H1 (cell line): ENCODE measurements around the gene DLGAP3. TPM values are rescaled to one million over a fixed set of nuclear protein-coding genes. Genes with fewer than 3 reads are reported as not detected.
A peak's percentile ranks its signal among the peaks of the same experiment; 100 is the strongest.

Source experiments
- CTCF ChIA-PET: fragments of 300-600 bp; sonication (Branson Sonifier 250); formaldehyde crosslinking; loops from one replicate; lab custom pipeline; 2021; ENCODE audit not compliant: partially characterized antibody; lab: Charles Lee
- POLR2A ChIA-PET: fragments of 300-600 bp; sonication (Branson Sonifier 250); formaldehyde crosslinking; loops from one replicate; lab custom pipeline; 2021; ENCODE audit warnings: inconsistent platforms; ENCODE audit not compliant: partially characterized antibody; lab: Charles Lee
- DNase-seq, 2 experiments: peaks; one replicate each; pipeline versions ENCODE4 v3.0.0 to v3.0.0-alpha.2; 2010 to 2022; ENCODE audit warnings: low spot score in 2 of 2, low read depth in 1 of 2, mixed read lengths in 1 of 2
- FAIRE-seq: peaks from 2 replicates; lab custom pipeline; 2011; peaks lifted over from hg19 to GRCh38; lab: Jason Lieb, UNC
- H2AFZ ChIP-seq: 2 replicates; pipeline ENCODE4 v1.8.1; 2012; ENCODE audit warnings: low read length, inconsistent platforms
- H2AK5ac ChIP-seq: 2 replicates; pipeline ENCODE4 v1.6.1; 2013; ENCODE audit warnings: low read depth, low read length
- H2BK120ac ChIP-seq: replicated peaks from 2 replicates; pipeline ENCODE3; 2013; ENCODE audit warnings: low read depth, low read length, inconsistent platforms
- H2BK12ac ChIP-seq: 2 replicates; pipeline ENCODE4 v1.6.1; 2013; ENCODE audit warnings: low read depth, low read length
- H2BK15ac ChIP-seq: 2 replicates; pipeline ENCODE4 v1.6.1; 2013; ENCODE audit warnings: low read length
- H2BK20ac ChIP-seq: 2 replicates; pipeline ENCODE4 v1.6.1; 2013; ENCODE audit warnings: low read length
- H2BK5ac ChIP-seq: 2 replicates; pipeline ENCODE4 v1.6.1; 2013; ENCODE audit warnings: low read depth, low read length
- H3K14ac ChIP-seq: 2 replicates; pipeline ENCODE4 v1.6.1; 2013; ENCODE audit warnings: inconsistent platforms; ENCODE audit not compliant: insufficient read length
- H3K18ac ChIP-seq: 2 replicates; pipeline ENCODE4 v1.6.1; 2013; ENCODE audit warnings: low read length; ENCODE audit errors: extremely low read depth
- H3K23ac ChIP-seq: 2 replicates; pipeline ENCODE4 v1.6.1; 2013; ENCODE audit warnings: inconsistent platforms; ENCODE audit not compliant: insufficient read length
- H3K23me2 ChIP-seq: 2 replicates; pipeline ENCODE4 v1.6.1; 2013; ENCODE audit warnings: low read depth, low read length
- H3K27ac ChIP-seq: 2 replicates; pipeline ENCODE4 v1.6.1; 2011; ENCODE audit warnings: low read depth, low read length, inconsistent platforms
- H3K27me3 ChIP-seq, 4 experiments: replicated peaks in 1 of 4; 1 replicate in 1 of 4; 2 replicates in 3 of 4; pipeline versions ENCODE4 v1.6.1 to v1.8.1; 2011 to 2013; ENCODE audit warnings: low read length in 3 of 4, mild to moderate bottlenecking in 3 of 4, inconsistent platforms in 2 of 4, mixed read lengths in 2 of 4, moderate library complexity in 1 of 4; ENCODE audit not compliant: control insufficient read depth in 3 of 4, insufficient read depth in 3 of 4; ENCODE audit errors: extremely low read depth in 1 of 4
- H3K36me3 ChIP-seq, 4 experiments: 2 replicates each; pipeline versions ENCODE4 v1.6.1 to v1.8.1; 2011 to 2013; ENCODE audit warnings: mild to moderate bottlenecking in 4 of 4, low read length in 3 of 4, moderate library complexity in 2 of 4, control low read depth in 1 of 4, inconsistent platforms in 1 of 4; ENCODE audit not compliant: insufficient read depth in 4 of 4, control insufficient read depth in 2 of 4
- H3K4ac ChIP-seq: replicated peaks from 2 replicates; pipeline ENCODE3; 2013; ENCODE audit warnings: low read length, low read depth, mixed read lengths, inconsistent platforms; ENCODE audit not compliant: insufficient read length
- H3K4me1 ChIP-seq, 4 experiments: replicated peaks in 1 of 4; 1 replicate in 1 of 4; 2 replicates in 3 of 4; pipeline versions ENCODE4 v1.6.1 to v1.8.1; 2011 to 2013; ENCODE audit warnings: low read length in 3 of 4, inconsistent platforms in 2 of 4, mixed read lengths in 1 of 4; ENCODE audit not compliant: insufficient read depth in 4 of 4, control insufficient read depth in 3 of 4
- H3K4me2 ChIP-seq, 2 experiments: 2 replicates each; pipeline versions ENCODE4 v1.6.1 to v1.8.1; 2011 to 2013; ENCODE audit warnings: low read depth in 2 of 2, low read length in 2 of 2, control low read depth in 1 of 2, inconsistent platforms in 1 of 2, mild to moderate bottlenecking in 1 of 2; ENCODE audit not compliant: insufficient read depth in 1 of 2
- H3K4me3 ChIP-seq, 4 experiments: fragments of 200-600, 300-600 bp in 1 of 4; sonication (generic), shearing (Covaris generic), sonication (Bioruptor Twin) in 1 of 4; 2 replicates each; pipeline versions ENCODE4 v1.5.1 to v1.8.1; 2011 to 2016; ENCODE audit warnings: low read length in 4 of 4, low read depth in 3 of 4, control low read depth in 2 of 4, inconsistent platforms in 2 of 4, mild to moderate bottlenecking in 2 of 4, mixed read lengths in 1 of 4, moderate library complexity in 1 of 4; ENCODE audit not compliant: insufficient read depth in 2 of 4; ENCODE audit errors: extremely low read depth in 1 of 4
- H3K56ac ChIP-seq: replicated peaks from 2 replicates; pipeline ENCODE3; 2013; ENCODE audit warnings: low read depth, mild to moderate bottlenecking, mixed read lengths, low read length, inconsistent platforms; ENCODE audit not compliant: insufficient read length
- H3K79me1 ChIP-seq: 2 replicates; pipeline ENCODE4 v1.6.1; 2013; ENCODE audit warnings: low read depth, low read length, control low read depth
- H3K79me2 ChIP-seq, 2 experiments: 2 replicates each; pipeline versions ENCODE4 v1.6.1 to v1.8.1; 2012 to 2013; ENCODE audit warnings: low read length in 2 of 2, mild to moderate bottlenecking in 2 of 2, inconsistent platforms in 1 of 2; ENCODE audit not compliant: insufficient read depth in 2 of 2, control insufficient read depth in 1 of 2
- H3K9ac ChIP-seq, 4 experiments: replicated peaks in 1 of 4; 1 replicate in 1 of 4; 2 replicates in 3 of 4; pipeline versions ENCODE4 v1.6.1 to v1.8.1; 2011 to 2013; ENCODE audit warnings: low read depth in 3 of 4, low read length in 3 of 4, control low read depth in 2 of 4, mild to moderate bottlenecking in 2 of 4, moderate library complexity in 2 of 4, inconsistent platforms in 1 of 4; ENCODE audit errors: extremely low read depth in 1 of 4
- H3K9me3 ChIP-seq, 2 experiments: 2 replicates each; pipeline versions ENCODE4 v1.6.1 to v1.8.1; 2012 to 2013; ENCODE audit warnings: mild to moderate bottlenecking in 2 of 2, moderate library complexity in 2 of 2, control low read depth in 1 of 2, inconsistent platforms in 1 of 2, low read depth in 1 of 2, low read length in 1 of 2, mixed read lengths in 1 of 2; ENCODE audit not compliant: insufficient read depth in 2 of 2
- H4K20me1 ChIP-seq, 2 experiments: replicated peaks in 1 of 2; 2 replicates each; pipeline versions ENCODE3 to v1.8.1; 2011 to 2013; ENCODE audit warnings: inconsistent platforms in 2 of 2, low read length in 2 of 2, mild to moderate bottlenecking in 1 of 2; ENCODE audit not compliant: insufficient read depth in 2 of 2, control insufficient read depth in 1 of 2
- H4K5ac ChIP-seq: 2 replicates; pipeline ENCODE4 v1.6.1; 2013; ENCODE audit warnings: low read length, low read depth, mixed read lengths, inconsistent platforms; ENCODE audit not compliant: insufficient read length
- H4K8ac ChIP-seq: 2 replicates; pipeline ENCODE4 v1.8.0; 2013; ENCODE audit warnings: mild to moderate bottlenecking, moderate library complexity, low read length, inconsistent platforms; ENCODE audit not compliant: insufficient read depth; ENCODE audit errors: extremely low read depth
- H4K91ac ChIP-seq: replicated peaks from 2 replicates; pipeline ENCODE3; 2013; ENCODE audit warnings: low read length, mixed read lengths, inconsistent platforms; ENCODE audit not compliant: insufficient read length
- ATF2 ChIP-seq: IDR thresholded peaks from 2 replicates; pipeline ENCODE4 v1.6.1; 2012; ENCODE audit warnings: low read length, inconsistent platforms
- CBX8 ChIP-seq: fragments of 300-800, 300-1000 bp; sonication (generic); IDR thresholded peaks from 2 replicates; pipeline ENCODE4 v1.7.1; 2016; ENCODE audit warnings: low read depth, low read length, borderline replicate concordance
- CTBP2 ChIP-seq: IDR thresholded peaks from 2 replicates; pipeline ENCODE4 v1.7.0; 2011; ENCODE audit warnings: borderline replicate concordance, mild to moderate bottlenecking, moderate library complexity, mixed read lengths, low read length; ENCODE audit not compliant: insufficient read depth, insufficient read length
- WGBS, 2 experiments: shearing (Covaris generic) in 1 of 2; methylation state at CpG; one replicate each; pipeline versions ENCODE4 v1.1.6 to v1.1.7; 2013 to 2015; ENCODE audit warnings: low lambda C conversion rate in 2 of 2, mixed read lengths in 2 of 2, inconsistent platforms in 1 of 2, low coverage in 1 of 2, missing lambda C conversion rate in 1 of 2; ENCODE audit not compliant: insufficient replicate concordance in 2 of 2, insufficient coverage in 1 of 2, insufficient read length in 1 of 2; ENCODE audit errors: extremely low coverage in 1 of 2, missing lambda C conversion rate in 1 of 2; 5-methylcytosine and 5-hydroxymethylcytosine counted together
- polyA plus RNA-seq, 7 experiments: library from polyadenylated mRNA; depleted of rRNA in 3 of 7; stranded (reverse) in 5 of 7; unstranded in 2 of 7; fragments of >200 nt in 5 of 7; fragments of 200-250 nt in 2 of 7; gene quantifications; 1 replicate in 5 of 7; 2 replicates in 1 of 7; 4 replicates in 1 of 7; pipeline versions ENCODE4 v1.2.1 to v1.2.3, GENCODE V29; 2011 to 2013; ENCODE audit warnings: missing spikeins in 2 of 7, mixed read lengths in 2 of 7
- total RNA-seq: library from RNA; stranded (reverse); fragmentation: NEBNext Ultra II Directional; extraction: Animal tissue kit (Norgen Biotek cat#: 25700); gene quantifications from 2 replicates; pipeline ENCODE4 v1.2.1, GENCODE V29; 2021

The DLGAP3 gene
- total and polyA plus RNA-seq, 2 of the 8 experiments (the other 6 are each of a cell fraction or from before 2014, with no cell fraction given): 3.8 to 13.2 TPM

DNA sequence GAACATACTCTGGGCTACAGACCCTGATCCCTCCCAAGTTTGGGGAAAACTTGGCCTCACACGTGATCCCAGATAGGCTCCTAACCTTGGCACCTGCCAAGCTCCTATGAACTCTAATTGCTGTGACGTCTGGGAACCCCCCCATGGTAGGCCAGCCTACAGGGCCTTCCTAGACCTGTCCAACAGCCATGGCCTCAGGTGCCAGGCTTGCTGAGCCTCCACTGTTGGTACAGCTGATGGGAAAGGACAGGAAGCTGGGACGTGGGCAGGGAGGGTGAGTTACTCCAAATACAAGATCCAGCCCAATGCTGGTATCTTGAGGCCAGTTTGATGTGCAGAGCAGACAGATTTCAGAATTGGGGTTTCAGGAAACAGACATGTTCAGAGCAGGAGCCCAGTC lies 89.0 kb downstream of the DLGAP3 start:
- Histone ChIP-seq H3K79me1 (no peaks in the 10 kb centered on the region), H3K23ac (no peak overlapping the region), H3K4me2 (no peak overlapping the region), H4K91ac (no peak overlapping the region), H2BK15ac (no peak overlapping the region; the same call in 1 of the 2 replicates), H2BK20ac (no peak overlapping the region), H3K4me1 (peaks cover 16 to 25% (median 18%) of the 10 kb centered on the region in 4 experiments), H2BK120ac (no peak overlapping the region), H3K9me3 (no peaks in the 10 kb centered on the region), H4K5ac (no peak overlapping the region), H3K27ac (no peak overlapping the region), H3K23me2 (no peaks in the 10 kb centered on the region), H3K27me3 (no peaks in the 10 kb centered on the region), H2AK5ac (no peak overlapping the region), H2BK12ac (0 out of 2 replicates have a peak overlapping the region, but pooled peaks have one; percentile 4), H3K9ac (no peak overlapping the region), H3K14ac (no peak overlapping the region), H3K4ac (no peak overlapping the region), H2AFZ (no peak overlapping the region), H4K8ac (no peak overlapping the region), H3K18ac (no peak overlapping the region), H4K20me1 (no peaks in the 10 kb centered on the region), H3K36me3 (no peaks in the 10 kb centered on the region), H3K4me3 (no peak overlapping the region), H3K79me2 (no peaks in the 10 kb centered on the region), H2BK5ac (no peak overlapping the region), H3K56ac (no peak overlapping the region)
- ChIA-PET POLR2A (interaction anchor here (1.6 kb wide), 1 partner anchor 58 kb away, joined by 3 read pairs; no protein-coding TSS in a partner anchor), CTCF (interaction anchor here (0.6 to 14.3 kb wide), 3 partner anchors 13 to 740 kb away, joined by 3 to 230 read pairs (median 64); partner anchors contain the start of gene GJA4)
- 78% methylated on average over 3 of the region's 3 CpGs; no CpG with 5 or more reads in 1 of the 2 experiments for WGBS, 2 experiments
- no peak for DNase-seq
- no peak for FAIRE-seq
- TF ChIP-seq CTBP2 (no peak), CBX8 (no peak), ATF2 (no peak)
